B cell (primary cell): ENCODE data around the gene ZNF626.
"Not testable (repeated sequence)": the region's sequence is repeated elsewhere in the genome, so short reads cannot be mapped to it uniquely, and the experiment has no call there.

Source experiments
- EZH2 ChIP-seq: IDR thresholded peaks from 2 replicates; pipeline ENCODE4 v1.6.1; 2012; ENCODE audit warnings: borderline replicate concordance, low read depth, mild to moderate bottlenecking, moderate library complexity, low read length; ENCODE audit not compliant: insufficient read depth, poor library complexity, severe bottlenecking
- TF ChIP-seq, protein P1 (sequence below): fragments of 200-600 bp; IDR thresholded peaks from one replicate; pipeline ENCODE4 v1.8.0; 2022; ENCODE audit warnings: antibody characterized with exemption, mild to moderate bottlenecking

DNA sequence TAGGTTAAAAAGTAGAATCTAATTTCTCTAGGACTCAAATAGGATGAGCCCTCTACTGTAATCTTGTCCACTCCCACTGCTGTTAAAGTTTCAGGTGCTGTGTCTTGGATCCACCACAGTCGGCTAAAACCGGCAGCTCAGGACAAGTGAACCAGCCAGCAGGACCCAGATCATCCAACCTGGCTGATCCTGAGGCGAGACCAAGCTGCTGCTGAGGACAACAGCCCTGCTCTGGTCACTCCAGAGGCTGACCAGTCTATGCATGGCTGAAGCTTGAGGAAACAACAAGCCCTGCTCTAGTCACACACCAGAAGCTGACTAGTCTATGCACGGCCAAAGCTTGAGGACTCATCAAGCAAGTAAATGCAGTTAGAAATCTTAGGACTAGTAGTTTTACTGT, 46.4 kb downstream of the ZNF626 start:
- TF ChIP-seq, protein P1, sequence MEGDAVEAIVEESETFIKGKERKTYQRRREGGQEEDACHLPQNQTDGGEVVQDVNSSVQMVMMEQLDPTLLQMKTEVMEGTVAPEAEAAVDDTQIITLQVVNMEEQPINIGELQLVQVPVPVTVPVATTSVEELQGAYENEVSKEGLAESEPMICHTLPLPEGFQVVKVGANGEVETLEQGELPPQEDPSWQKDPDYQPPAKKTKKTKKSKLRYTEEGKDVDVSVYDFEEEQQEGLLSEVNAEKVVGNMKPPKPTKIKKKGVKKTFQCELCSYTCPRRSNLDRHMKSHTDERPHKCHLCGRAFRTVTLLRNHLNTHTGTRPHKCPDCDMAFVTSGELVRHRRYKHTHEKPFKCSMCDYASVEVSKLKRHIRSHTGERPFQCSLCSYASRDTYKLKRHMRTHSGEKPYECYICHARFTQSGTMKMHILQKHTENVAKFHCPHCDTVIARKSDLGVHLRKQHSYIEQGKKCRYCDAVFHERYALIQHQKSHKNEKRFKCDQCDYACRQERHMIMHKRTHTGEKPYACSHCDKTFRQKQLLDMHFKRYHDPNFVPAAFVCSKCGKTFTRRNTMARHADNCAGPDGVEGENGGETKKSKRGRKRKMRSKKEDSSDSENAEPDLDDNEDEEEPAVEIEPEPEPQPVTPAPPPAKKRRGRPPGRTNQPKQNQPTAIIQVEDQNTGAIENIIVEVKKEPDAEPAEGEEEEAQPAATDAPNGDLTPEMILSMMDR, result not testable (repeated sequence)
- TF ChIP-seq EZH2, result not testable (repeated sequence)
